Esophagus muscularis mucosa (tissue), 3 donors: ENCODE measurements around the gene GCC1.

ENCODE experiments used
- POLR2AphosphoS5 ChIP-seq, 2 donors: sonication (generic); formaldehyde crosslinking; IDR thresholded peaks; one replicate each; pipeline ENCODE4 v1.6.1; 2017; ENCODE audit warnings: antibody characterized with exemption in 2 of 2
- TF ChIP-seq, protein P1 (sequence below), 3 experiments: fragments of 200-600 bp in 2 of 3; fragments of 450-650 bp in 1 of 3; sonication (generic) in 2 of 3; IDR thresholded peaks; one replicate each; pipeline ENCODE4 v1.5.1; 2017 to 2019; ENCODE audit warnings: antibody characterized with exemption in 3 of 3, mild to moderate bottlenecking in 2 of 3, moderate library complexity in 1 of 3

DNA sequence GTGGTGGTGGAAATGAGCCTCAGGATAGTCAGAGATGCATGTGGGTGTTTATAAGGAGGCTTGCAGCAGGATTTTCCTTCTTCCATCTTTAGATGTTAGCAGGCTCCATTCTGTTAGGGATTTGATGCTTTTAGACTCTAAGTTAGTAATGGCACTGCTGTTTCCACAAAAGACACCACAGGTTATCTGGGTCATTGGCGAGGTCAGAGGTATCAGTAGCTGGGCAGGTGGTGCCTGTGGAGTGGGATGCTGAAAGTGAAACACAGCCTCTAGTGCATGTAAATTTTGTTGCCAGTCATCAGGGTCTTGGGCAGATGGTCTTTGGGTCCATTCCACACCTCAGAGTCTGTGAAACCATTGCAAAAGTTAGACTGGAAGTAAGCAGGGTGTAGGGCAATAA is 33.4 kb upstream of the GCC1 start:
- no peak for TF ChIP-seq POLR2AphosphoS5 (IDR thresholded peaks at IDR 0.05)
- TF ChIP-seq, protein P1, sequence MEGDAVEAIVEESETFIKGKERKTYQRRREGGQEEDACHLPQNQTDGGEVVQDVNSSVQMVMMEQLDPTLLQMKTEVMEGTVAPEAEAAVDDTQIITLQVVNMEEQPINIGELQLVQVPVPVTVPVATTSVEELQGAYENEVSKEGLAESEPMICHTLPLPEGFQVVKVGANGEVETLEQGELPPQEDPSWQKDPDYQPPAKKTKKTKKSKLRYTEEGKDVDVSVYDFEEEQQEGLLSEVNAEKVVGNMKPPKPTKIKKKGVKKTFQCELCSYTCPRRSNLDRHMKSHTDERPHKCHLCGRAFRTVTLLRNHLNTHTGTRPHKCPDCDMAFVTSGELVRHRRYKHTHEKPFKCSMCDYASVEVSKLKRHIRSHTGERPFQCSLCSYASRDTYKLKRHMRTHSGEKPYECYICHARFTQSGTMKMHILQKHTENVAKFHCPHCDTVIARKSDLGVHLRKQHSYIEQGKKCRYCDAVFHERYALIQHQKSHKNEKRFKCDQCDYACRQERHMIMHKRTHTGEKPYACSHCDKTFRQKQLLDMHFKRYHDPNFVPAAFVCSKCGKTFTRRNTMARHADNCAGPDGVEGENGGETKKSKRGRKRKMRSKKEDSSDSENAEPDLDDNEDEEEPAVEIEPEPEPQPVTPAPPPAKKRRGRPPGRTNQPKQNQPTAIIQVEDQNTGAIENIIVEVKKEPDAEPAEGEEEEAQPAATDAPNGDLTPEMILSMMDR (IDR thresholded peaks at IDR 0.05): no peak
